GM12878 (cell line): ENCODE data around the gene TRIM7. TPM values are rescaled to one million over a fixed set of nuclear protein-coding genes. Genes with fewer than 3 reads are reported as not detected.

Source experiments
- ASH2L ChIP-seq: fragments of 300-600, 200-600 bp; sonication (generic); IDR thresholded peaks from 2 replicates; pipeline ENCODE4 v1.6.1; 2017; ENCODE audit warnings: low read depth, mild to moderate bottlenecking, borderline replicate concordance
- ATF3 ChIP-seq: IDR thresholded peaks from 2 replicates; pipeline ENCODE4 v1.6.1; 2011; ENCODE audit warnings: low read depth, mild to moderate bottlenecking, low read length, moderate library complexity, borderline replicate concordance; ENCODE audit errors: extremely low read depth
- BMI1 ChIP-seq: fragments of 450-650 bp; IDR thresholded peaks from 2 replicates; pipeline ENCODE4 v1.6.1; 2016; ENCODE audit warnings: mild to moderate bottlenecking, moderate library complexity, borderline replicate concordance
- CHD4 ChIP-seq: fragments of 200-600 bp; sonication (generic); IDR thresholded peaks from 2 replicates; pipeline ENCODE4 v1.6.1; 2016; ENCODE audit warnings: mild to moderate bottlenecking
- CREB1 ChIP-seq: IDR thresholded peaks from 2 replicates; pipeline ENCODE4 v1.6.1; 2012; ENCODE audit warnings: low read depth, mild to moderate bottlenecking, inconsistent platforms
- CREM ChIP-seq: IDR thresholded peaks from 2 replicates; pipeline ENCODE4 v1.6.1; 2014; ENCODE audit warnings: antibody characterized with exemption, low read depth
- DPF2 ChIP-seq: fragments of 450-650 bp; IDR thresholded peaks from 2 replicates; pipeline ENCODE4 v1.6.1; 2017; ENCODE audit warnings: mild to moderate bottlenecking
- E2F8 ChIP-seq: fragments of 450-650 bp; IDR thresholded peaks from 2 replicates; pipeline ENCODE4 v1.6.1; 2018; ENCODE audit warnings: mild to moderate bottlenecking, low read depth, moderate library complexity; ENCODE audit not compliant: partially characterized antibody
- FOS ChIP-seq: IDR thresholded peaks from 3 replicates; pipeline ENCODE4 v1.6.1; 2011; ENCODE audit warnings: borderline replicate concordance; ENCODE audit not compliant: insufficient read length; ENCODE audit errors: extremely low read depth
- IKZF1 ChIP-seq: fragments of 450-650 bp; conservative IDR thresholded peaks from 2 replicates; pipeline ENCODE4 v1.6.1; 2017; ENCODE audit warnings: antibody characterized with exemption, mild to moderate bottlenecking
- MEF2B ChIP-seq: fragments of 450-650 bp; IDR thresholded peaks from 2 replicates; pipeline ENCODE4 v1.6.1; 2018; ENCODE audit warnings: mild to moderate bottlenecking, moderate library complexity; ENCODE audit not compliant: partially characterized antibody, poor library complexity, severe bottlenecking
- MTA2 ChIP-seq: fragments of 450-650 bp; IDR thresholded peaks from 2 replicates; pipeline ENCODE4 v1.6.1; 2016; ENCODE audit warnings: low read depth, mild to moderate bottlenecking, moderate library complexity
- POLR2AphosphoS2 ChIP-seq: IDR thresholded peaks from 2 replicates; pipeline ENCODE4 v1.6.1; 2011; ENCODE audit warnings: low read depth, mild to moderate bottlenecking, low read length, improper control_type of control experiment, moderate library complexity
- PRDM15 ChIP-seq: fragments of 450-650 bp; formaldehyde crosslinking; IDR thresholded peaks from 2 replicates; pipeline ENCODE4 v1.4.0; 2020; ENCODE audit warnings: mild to moderate bottlenecking, moderate library complexity
- RB1 ChIP-seq: fragments of 450-650 bp; formaldehyde crosslinking; IDR thresholded peaks from 2 replicates; pipeline ENCODE4 v1.6.1; 2017; ENCODE audit warnings: mild to moderate bottlenecking, borderline replicate concordance
- SP1 ChIP-seq: IDR thresholded peaks from one replicate; pipeline ENCODE4 v1.6.1; 2011; ENCODE audit warnings: low read depth, low read length
- TBL1XR1 ChIP-seq: IDR thresholded peaks from 2 replicates; pipeline ENCODE4 v1.6.1; 2012; ENCODE audit warnings: low read depth, low read length, improper control_type of control experiment
- TCF12 ChIP-seq: IDR thresholded peaks from 2 replicates; pipeline ENCODE4 v1.6.1; 2011; ENCODE audit warnings: low read depth, mild to moderate bottlenecking, low read length
- ZNF274 ChIP-seq: IDR thresholded peaks from one replicate; pipeline ENCODE4 v1.8.0; 2011; ENCODE audit not compliant: insufficient read length, insufficient read depth
- polyA plus RNA-seq, 11 experiments: library from polyadenylated mRNA; depleted of rRNA in 4 of 11; unstranded in 6 of 11; stranded (reverse) in 5 of 11; fragments of >200 nt; fragmentation: Nextera tagmentation in 4 of 11; fragmentation: Illumina TruSeq in 1 of 11; extraction: Ambion mirVana in 4 of 11; extraction: Trizol in 1 of 11; gene quantifications; 1 replicate in 1 of 11; 2 replicates in 10 of 11; pipeline versions ENCODE4 v1.2.1 to v1.2.3, GENCODE V29; 2011 to 2016; ENCODE audit warnings: inconsistent platforms in 2 of 11, missing spikeins in 2 of 11, low read depth in 1 of 11
- total RNA-seq, 4 experiments: library from RNA; depleted of rRNA in 3 of 4; stranded (reverse); fragments of >200 nt in 3 of 4; fragmentation: Illumina TruSeq in 1 of 4; extraction: Trizol in 1 of 4; gene quantifications; 2 replicates each; pipeline versions ENCODE4 v1.2.1 to v1.2.3, GENCODE V29; 2013 to 2021
- TF ChIP-seq, protein P1 (sequence below): fragments of 450-650 bp; formaldehyde crosslinking; IDR thresholded peaks from 2 replicates; pipeline ENCODE4 v1.5.0; 2022; ENCODE audit warnings: mild to moderate bottlenecking, missing genetic modification characterization

Gene TRIM7
- total and polyA plus RNA-seq, 10 of the 15 experiments (the other 5 are each of a cell fraction or from before 2014, with no cell fraction given), result 0.02 to 1.6 (median 0.41) TPM

DNA sequence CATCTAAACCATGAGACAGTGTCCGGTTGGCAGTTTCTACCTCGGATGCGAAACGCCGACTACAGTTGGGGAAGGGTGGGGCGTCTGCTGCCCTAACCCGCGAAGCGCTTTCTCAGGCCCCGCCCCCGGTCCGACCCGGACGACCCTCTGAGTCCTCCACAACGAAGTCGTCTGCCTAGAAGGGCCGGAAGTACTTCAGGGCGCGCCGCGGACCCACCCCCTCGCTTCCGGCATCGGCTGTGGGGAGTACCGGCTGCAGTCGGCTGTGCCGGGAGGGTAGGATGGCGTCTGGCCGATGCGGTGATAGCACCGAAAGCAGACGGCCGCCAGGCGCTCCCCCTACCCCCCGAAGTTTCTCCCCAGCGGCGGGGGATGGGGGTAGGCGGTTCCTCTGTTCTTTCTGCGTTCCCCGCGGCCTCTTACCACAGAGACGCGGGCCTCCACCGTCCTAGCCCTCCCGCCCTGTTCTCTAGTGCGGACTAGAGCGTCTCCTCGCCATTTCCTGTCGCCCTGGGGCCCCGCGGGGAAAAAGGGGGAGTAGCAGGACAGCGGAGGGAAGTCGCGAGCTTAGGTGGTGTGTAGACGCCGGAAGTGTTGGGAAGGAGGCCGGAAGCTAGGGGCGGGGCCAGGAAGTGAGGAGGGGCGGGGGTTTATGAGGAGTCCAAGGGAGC, 18.2 kb upstream of the TRIM7 start, which contains the start of gene TRIM41 (continued):
- no peak for TF ChIP-seq ZNF274
- TF ChIP-seq PRDM15 (CRISPR knock-in tag), result no peak
- TF ChIP-seq POLR2AphosphoS2, result peak; percentile 62
- TF ChIP-seq CHD4, result no peak
- peak; percentile 71 for TF ChIP-seq DPF2
- TF ChIP-seq CREB1, result no peak
- no peak for TF ChIP-seq FOS
- no peak for TF ChIP-seq MEF2B
- peak; percentile 89 for TF ChIP-seq CREM
- TF ChIP-seq, protein P1, sequence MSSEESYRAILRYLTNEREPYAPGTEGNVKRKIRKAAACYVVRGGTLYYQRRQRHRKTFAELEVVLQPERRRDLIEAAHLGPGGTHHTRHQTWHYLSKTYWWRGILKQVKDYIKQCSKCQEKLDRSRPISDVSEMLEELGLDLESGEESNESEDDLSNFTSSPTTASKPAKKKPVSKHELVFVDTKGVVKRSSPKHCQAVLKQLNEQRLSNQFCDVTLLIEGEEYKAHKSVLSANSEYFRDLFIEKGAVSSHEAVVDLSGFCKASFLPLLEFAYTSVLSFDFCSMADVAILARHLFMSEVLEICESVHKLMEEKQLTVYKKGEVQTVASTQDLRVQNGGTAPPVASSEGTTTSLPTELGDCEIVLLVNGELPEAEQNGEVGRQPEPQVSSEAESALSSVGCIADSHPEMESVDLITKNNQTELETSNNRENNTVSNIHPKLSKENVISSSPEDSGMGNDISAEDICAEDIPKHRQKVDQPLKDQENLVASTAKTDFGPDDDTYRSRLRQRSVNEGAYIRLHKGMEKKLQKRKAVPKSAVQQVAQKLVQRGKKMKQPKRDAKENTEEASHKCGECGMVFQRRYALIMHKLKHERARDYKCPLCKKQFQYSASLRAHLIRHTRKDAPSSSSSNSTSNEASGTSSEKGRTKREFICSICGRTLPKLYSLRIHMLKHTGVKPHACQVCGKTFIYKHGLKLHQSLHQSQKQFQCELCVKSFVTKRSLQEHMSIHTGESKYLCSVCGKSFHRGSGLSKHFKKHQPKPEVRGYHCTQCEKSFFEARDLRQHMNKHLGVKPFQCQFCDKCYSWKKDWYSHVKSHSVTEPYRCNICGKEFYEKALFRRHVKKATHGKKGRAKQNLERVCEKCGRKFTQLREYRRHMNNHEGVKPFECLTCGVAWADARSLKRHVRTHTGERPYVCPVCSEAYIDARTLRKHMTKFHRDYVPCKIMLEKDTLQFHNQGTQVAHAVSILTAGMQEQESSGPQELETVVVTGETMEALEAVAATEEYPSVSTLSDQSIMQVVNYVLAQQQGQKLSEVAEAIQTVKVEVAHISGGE (CRISPR knock-in tag), result 0 out of 2 replicates have a peak, but pooled peaks have one; percentile 11
- no peak for TF ChIP-seq ATF3
- TF ChIP-seq BMI1, result no peak
- TF ChIP-seq TCF12, result peak; percentile 69; the same call in 1 of the 2 replicates
- TF ChIP-seq MTA2, result peak; percentile 34; the same call in 1 of the 2 replicates
- peak; percentile 73; the same call in 1 of the 2 replicates for TF ChIP-seq RB1
- TF ChIP-seq TBL1XR1, result peak; percentile 34; the same call in 1 of the 2 replicates
- peak; percentile 93 for TF ChIP-seq E2F8
- peak; percentile 94; the same call in 1 of the 2 replicates for TF ChIP-seq ASH2L
- TF ChIP-seq SP1, result peak; percentile 26
- TF ChIP-seq IKZF1, result peak; percentile 100
